Spinal cord (tissue), 10 donors: Measurements from ENCODE around the gene CCDC197. TPM values are rescaled to one million over a fixed set of nuclear protein-coding genes. Genes with fewer than 3 reads are reported as not detected.

Experiments used
- DNase-seq, 6 donors: peaks; one replicate each; pipeline versions ENCODE4 v3.0.0 to v3.0.0-alpha.2; 2013 to 2015; ENCODE audit warnings: low spot score in 6 of 6, low read depth in 4 of 6
- H3K27ac ChIP-seq: one replicate; pipeline ENCODE4 v1.5.1; 2013; ENCODE audit warnings: low read depth, low read length, control low read depth
- H3K27me3 ChIP-seq: one replicate; pipeline ENCODE4 v1.6.1; 2013; ENCODE audit warnings: low read length; ENCODE audit not compliant: control insufficient read depth, insufficient read depth
- H3K36me3 ChIP-seq: one replicate; pipeline ENCODE4 v1.6.1; 2013; ENCODE audit warnings: low read length; ENCODE audit not compliant: control insufficient read depth, insufficient read depth
- H3K4me1 ChIP-seq: one replicate; pipeline ENCODE4 v1.6.1; 2013; ENCODE audit warnings: low read length; ENCODE audit not compliant: control insufficient read depth, insufficient read depth
- H3K4me3 ChIP-seq: one replicate; pipeline ENCODE4 v1.5.1; 2013; ENCODE audit warnings: low read depth, low read length, control low read depth
- H3K9me3 ChIP-seq: one replicate; pipeline ENCODE4 v1.6.1; 2013; ENCODE audit warnings: low read length; ENCODE audit not compliant: control insufficient read depth, insufficient read depth
- WGBS: methylation state at CpG from one replicate; pipeline ENCODE4 v1.1.5; 2013; ENCODE audit warnings: missing lambda C conversion rate; ENCODE audit not compliant: insufficient coverage; 5-methylcytosine and 5-hydroxymethylcytosine counted together
- polyA plus RNA-seq, 2 donors: library from polyadenylated mRNA; unstranded; fragments of 120-200 nt; gene quantifications; one replicate each; pipeline ENCODE4 v1.2.1, GENCODE V29; 2013; ENCODE audit not compliant: insufficient read length in 2 of 2
- total RNA-seq, 2 donors: library from RNA; depleted of rRNA in 1 of 2; stranded (reverse); fragments of 120-200 nt in 1 of 2; fragments of >200 nt in 1 of 2; gene quantifications; one replicate each; pipeline versions ENCODE4 v1.2.3 to v1.2.4, GENCODE V29; 2013 to 2014
- donor health status: healthy.

The CCDC197 gene
- total and polyA plus RNA-seq, 4 donors = not detected

- Histone ChIP-seq H3K27ac (no peak overlapping the region), H3K36me3 (no peaks in the 10 kb centered on the region), H3K4me1 (peaks cover 14% of the 10 kb centered on the region), H3K4me3 (no peak overlapping the region), H3K9me3 (no peaks in the 10 kb centered on the region), H3K27me3 (no peaks in the 10 kb centered on the region)
- 69% methylated on average over 7 of the region's 19 CpGs for WGBS
- no peak for DNase-seq
Measured at GRCh38 chr14:93954900-93955849, 41.9 kb upstream of the CCDC197 start.

GRCh38 chr14:93955850-93956481, 41.1 kb upstream of the CCDC197 start:
- H3K4me1 ChIP-seq = peaks cover 14% of the 10 kb centered on the region
- H3K9me3 ChIP-seq = no peaks in the 10 kb centered on the region
- H3K4me3 ChIP-seq = no peak overlapping the region
- no peak for DNase-seq
- no peak overlapping the region for H3K27ac ChIP-seq
- H3K27me3 ChIP-seq = no peaks in the 10 kb centered on the region
- 43% methylated on average over 2 of the region's 8 CpGs for WGBS
- H3K36me3 ChIP-seq = no peaks in the 10 kb centered on the region

- 67% methylated on average over 11 of the region's 14 CpGs for WGBS
- no peak for DNase-seq
- Histone ChIP-seq H3K4me3 (no peak overlapping the region), H3K27ac (no peak overlapping the region), H3K36me3 (no peaks in the 10 kb centered on the region), H3K9me3 (no peaks in the 10 kb centered on the region), H3K4me1 (peaks cover 14% of the 10 kb centered on the region), H3K27me3 (no peaks in the 10 kb centered on the region)
Measured at GRCh38 chr14:93956514-93957332, 40.4 kb upstream of the CCDC197 start.

- H3K27me3 ChIP-seq = no peaks in the 10 kb centered on the region
- H3K4me3 ChIP-seq = no peak overlapping the region
- H3K9me3 ChIP-seq = no peaks in the 10 kb centered on the region
- DNase-seq = no peak
- no peak overlapping the region for H3K27ac ChIP-seq
- WGBS = 100% methylated on average over 3 of the region's 7 CpGs
- no peaks in the 10 kb centered on the region for H3K36me3 ChIP-seq
- H3K4me1 ChIP-seq = peaks cover 14% of the 10 kb centered on the region
Measured at GRCh38 chr14:93957333-93957710, 39.8 kb upstream of the CCDC197 start.

- WGBS = 97% methylated on average over 6 of the region's 16 CpGs
- Histone ChIP-seq H3K4me1 (peaks cover 14% of the 10 kb centered on the region), H3K36me3 (no peaks in the 10 kb centered on the region), H3K9me3 (no peaks in the 10 kb centered on the region), H3K27ac (no peak overlapping the region), H3K27me3 (no peaks in the 10 kb centered on the region), H3K4me3 (no peak overlapping the region)
- no peak for DNase-seq
Measured at GRCh38 chr14:93957751-93958566, 39.1 kb upstream of the CCDC197 start.

- H3K27me3 ChIP-seq = no peaks in the 10 kb centered on the region
- H3K36me3 ChIP-seq = no peaks in the 10 kb centered on the region
- no peak for DNase-seq
- peaks cover 14% of the 10 kb centered on the region for H3K4me1 ChIP-seq
- H3K4me3 ChIP-seq = no peak overlapping the region
- no peak overlapping the region for H3K27ac ChIP-seq
- no peaks in the 10 kb centered on the region for H3K9me3 ChIP-seq
- 100% methylated on average over 3 of the region's 7 CpGs for WGBS
Measured at GRCh38 chr14:93958567-93959238, 38.4 kb upstream of the CCDC197 start.

GRCh38 chr14:93959239-93960107, 37.6 kb upstream of the CCDC197 start:
- H3K27ac ChIP-seq = no peak overlapping the region
- H3K27me3 ChIP-seq = no peaks in the 10 kb centered on the region
- WGBS = 74% methylated on average over 22 of the region's 23 CpGs
- H3K4me3 ChIP-seq = no peak overlapping the region
- peaks cover 14% of the 10 kb centered on the region for H3K4me1 ChIP-seq
- no peaks in the 10 kb centered on the region for H3K36me3 ChIP-seq
- H3K9me3 ChIP-seq = no peaks in the 10 kb centered on the region
- DNase-seq = no peak

- no peak for DNase-seq
- Histone ChIP-seq H3K4me1 (peaks cover 14% of the 10 kb centered on the region), H3K27me3 (no peaks in the 10 kb centered on the region), H3K27ac (no peak overlapping the region), H3K36me3 (no peaks in the 10 kb centered on the region), H3K4me3 (no peak overlapping the region), H3K9me3 (no peaks in the 10 kb centered on the region)
Measured at GRCh38 chr14:93960108-93960475, 37.0 kb upstream of the CCDC197 start.
